Iris pigment epithelial cell (primary cell): ENCODE results near the gene SPAG4.

Experiments used
- DNase-seq: peaks from one replicate; pipeline ENCODE4 v3.0.0-alpha.2; 2011; ENCODE audit warnings: low read depth

SPAG4 gene

GRCh38 chr20:35599776-35600120 is 15.9 kb upstream of the SPAG4 start:
- DNase-seq, result no peak

GRCh38 chr20:35600176-35600992 is 15.2 kb upstream of the SPAG4 start:
- DNase-seq, result no peak

- peak; percentile 76 for DNase-seq
Observed at GRCh38 chr20:35600993-35601973, 14.3 kb upstream of the SPAG4 start.

GRCh38 chr20:35601990-35602389 is 13.6 kb upstream of the SPAG4 start:
- no peak for DNase-seq

- DNase-seq, result no peak
Observed at GRCh38 chr20:35602851-35603495, 12.7 kb upstream of the SPAG4 start.

- DNase-seq, result no peak
Observed at GRCh38 chr20:35603695-35604448, 11.8 kb upstream of the SPAG4 start.

DNA sequence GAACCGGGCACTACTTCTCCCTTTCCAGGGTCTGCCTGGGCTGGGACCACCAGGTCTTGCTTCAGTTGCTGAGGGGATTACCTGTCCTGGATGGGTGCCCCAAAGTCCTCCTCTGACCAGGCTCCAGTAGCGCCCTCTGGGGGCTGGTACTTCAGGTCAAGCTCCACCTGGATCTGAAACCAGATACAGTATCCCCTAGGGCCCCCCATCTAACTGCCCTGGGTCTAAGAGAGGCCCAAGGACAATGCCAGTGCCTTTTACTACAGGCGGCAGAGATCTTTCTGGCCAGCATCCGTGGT is 11.2 kb upstream of the SPAG4 start:
- DNase-seq, result no peak

GRCh38 chr20:35606127-35606526 is 9.5 kb upstream of the SPAG4 start:
- DNase-seq, result no peak

DNA sequence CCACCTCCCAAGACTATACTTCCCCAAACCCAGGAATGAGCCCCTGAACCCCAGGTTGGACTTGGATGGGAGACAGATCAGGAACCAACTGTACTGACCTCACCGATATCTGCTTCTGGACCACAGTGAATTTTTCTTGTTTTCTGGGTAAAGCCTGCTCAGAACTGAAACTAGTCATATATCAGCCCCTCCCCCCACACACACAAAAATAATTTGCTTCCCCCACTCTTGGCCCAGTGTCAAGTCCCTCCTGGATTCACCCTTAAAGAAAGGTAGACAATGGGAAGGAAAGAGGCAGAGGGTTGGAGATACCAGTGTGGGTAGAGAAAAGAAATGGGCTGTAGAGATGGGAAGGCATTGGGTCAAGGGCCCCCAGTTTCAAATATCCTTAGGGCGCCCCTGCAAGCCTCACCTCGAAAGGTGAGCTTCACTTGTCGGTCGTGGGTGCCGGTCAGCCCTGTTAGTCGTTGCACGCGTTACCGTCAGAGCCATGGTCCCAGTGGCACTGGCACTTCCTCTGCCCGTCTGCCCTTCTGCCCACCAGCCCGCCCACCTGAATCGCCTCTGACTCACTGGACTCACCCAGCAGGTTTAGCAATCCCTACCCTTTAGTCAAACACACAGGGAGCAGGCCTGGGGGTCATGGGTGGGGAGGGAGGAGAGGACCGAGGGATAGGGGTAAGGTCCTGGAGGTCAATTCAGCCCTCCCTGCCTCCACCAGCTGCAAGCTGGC is 8.5 kb upstream of the SPAG4 start:
- DNase-seq, result no peak

GRCh38 chr20:35610833-35611427 is 4.7 kb upstream of the SPAG4 start:
- peak; percentile 28 for DNase-seq

GRCh38 chr20:35611482-35611881 is 4.1 kb upstream of the SPAG4 start:
- DNase-seq, result no peak

- DNase-seq, result peak; percentile 91
Observed at GRCh38 chr20:35616465-35617396, 1.1 kb downstream of the SPAG4 start.

DNA sequence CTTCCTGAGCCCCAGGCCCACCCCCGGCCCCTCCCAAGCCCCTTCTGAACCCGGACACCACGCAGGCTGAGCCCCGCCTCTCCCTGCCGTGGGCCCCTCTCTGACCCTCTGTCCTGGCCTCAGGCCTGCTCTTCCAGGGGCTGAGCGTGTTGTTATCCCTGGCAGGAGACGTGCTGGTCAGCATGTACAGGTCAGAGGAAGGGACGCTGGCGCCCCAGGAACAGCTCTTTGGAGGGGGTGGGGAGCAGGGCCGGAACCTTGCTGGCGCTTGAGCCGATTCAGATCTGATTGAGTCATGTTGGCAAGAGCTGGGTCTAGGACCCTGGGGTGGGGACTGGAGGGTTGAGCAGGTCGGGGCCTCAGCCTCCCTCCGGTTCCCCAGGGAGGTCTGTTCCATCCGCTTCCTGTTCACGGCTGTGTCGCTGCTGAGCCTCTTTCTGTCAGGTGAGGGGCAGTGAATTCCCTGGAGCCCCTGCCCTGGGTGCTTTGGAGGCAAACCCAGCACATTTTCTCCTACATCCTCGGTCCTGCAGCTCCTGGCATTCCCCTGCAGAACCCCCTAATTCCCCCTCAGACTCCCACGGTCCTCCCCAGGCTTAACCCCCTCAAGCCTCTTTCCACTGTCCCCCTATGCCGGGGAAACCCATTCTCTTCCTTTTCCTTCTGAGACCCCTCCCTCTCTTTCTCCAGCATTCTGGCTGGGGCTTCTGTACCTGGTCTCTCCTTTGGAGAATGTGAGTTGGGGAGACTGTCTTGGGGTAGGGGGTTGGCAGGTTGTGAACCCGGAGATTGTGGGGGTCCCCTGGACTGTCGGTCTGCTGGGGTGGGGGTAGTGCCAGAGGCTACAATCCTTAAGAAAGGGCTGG is 2.0 kb downstream of the SPAG4 start:
- peak; percentile 66 for DNase-seq

DNA sequence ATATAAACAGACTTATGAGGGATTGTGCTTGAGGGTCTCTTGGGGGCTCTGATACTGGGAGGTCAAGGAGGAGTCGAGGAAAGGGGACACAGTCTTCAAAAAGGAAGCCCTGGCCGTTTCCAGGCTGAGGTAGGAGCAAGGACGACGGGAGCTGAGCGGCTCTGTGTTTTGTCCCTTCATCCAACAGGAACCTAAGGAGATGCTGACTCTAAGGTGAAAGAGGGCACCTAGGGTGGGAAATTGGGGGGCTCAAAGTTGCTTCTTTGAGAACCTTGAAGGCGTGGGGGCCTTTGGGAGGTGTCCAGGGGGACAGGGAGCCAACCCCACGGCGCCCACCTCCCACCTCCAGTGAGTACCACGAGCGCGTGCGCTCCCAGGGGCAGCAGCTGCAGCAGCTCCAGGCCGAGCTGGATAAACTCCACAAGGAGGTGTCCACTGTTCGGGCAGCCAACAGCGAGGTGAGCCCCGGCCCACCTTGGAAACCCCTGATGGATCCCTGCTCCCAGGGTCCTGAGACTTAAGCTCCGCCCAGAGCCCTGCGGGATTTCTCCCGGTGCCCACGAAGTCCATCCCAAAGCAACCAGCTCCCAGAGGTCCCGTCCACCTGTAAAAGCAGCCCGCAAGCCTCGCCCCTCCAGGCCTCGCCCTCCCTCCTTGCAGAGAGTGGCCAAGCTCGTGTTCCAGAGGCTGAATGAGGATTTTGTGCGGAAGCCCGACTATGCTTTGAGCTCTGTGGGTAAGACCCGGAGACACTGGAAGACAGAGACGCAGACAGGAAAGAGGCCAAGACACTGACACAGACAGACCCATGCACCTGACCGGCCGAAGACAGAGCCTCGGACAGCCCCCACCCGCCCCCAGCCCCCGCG is 2.9 kb downstream of the SPAG4 start:
- peak; percentile 48 for DNase-seq

DNA sequence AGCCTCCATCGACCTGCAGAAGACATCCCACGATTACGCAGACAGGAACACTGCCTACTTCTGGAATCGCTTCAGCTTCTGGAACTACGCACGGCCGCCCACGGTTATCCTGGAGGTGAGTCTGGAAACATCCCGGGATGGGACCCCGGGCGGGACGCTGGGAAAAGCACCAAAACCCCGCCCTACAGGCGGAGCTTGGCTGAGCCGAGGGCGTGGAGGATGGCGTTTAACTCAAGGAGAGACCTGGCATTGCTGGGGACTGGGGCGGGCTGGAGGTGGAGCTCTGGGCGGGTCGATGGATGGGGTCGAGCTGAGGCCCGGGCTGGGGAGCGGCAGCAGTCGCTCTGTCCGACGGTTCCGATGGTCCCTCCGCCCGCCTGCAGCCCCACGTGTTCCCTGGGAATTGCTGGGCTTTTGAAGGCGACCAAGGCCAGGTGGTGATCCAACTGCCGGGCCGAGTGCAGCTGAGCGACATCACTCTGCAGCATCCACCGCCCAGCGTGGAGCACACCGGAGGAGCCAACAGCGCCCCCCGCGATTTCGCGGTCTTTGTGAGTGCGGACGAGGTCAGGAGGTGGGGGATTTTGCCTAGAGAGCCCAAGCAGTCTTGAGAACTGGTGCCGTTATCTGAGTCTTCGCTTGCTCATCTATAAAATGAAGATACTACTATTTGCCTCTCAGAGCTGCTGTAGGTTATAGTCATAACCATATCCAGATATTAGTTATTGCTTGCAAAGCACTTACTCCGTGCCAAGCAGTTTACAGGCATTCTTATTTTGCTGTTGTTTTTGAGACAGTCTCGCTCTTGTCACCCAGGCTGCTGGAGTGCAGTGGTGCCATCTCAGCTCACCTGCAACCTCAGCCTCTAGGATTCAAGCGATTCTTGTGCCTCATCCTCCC is 3.8 kb downstream of the SPAG4 start:
- DNase-seq, result peak; percentile 79

DNA sequence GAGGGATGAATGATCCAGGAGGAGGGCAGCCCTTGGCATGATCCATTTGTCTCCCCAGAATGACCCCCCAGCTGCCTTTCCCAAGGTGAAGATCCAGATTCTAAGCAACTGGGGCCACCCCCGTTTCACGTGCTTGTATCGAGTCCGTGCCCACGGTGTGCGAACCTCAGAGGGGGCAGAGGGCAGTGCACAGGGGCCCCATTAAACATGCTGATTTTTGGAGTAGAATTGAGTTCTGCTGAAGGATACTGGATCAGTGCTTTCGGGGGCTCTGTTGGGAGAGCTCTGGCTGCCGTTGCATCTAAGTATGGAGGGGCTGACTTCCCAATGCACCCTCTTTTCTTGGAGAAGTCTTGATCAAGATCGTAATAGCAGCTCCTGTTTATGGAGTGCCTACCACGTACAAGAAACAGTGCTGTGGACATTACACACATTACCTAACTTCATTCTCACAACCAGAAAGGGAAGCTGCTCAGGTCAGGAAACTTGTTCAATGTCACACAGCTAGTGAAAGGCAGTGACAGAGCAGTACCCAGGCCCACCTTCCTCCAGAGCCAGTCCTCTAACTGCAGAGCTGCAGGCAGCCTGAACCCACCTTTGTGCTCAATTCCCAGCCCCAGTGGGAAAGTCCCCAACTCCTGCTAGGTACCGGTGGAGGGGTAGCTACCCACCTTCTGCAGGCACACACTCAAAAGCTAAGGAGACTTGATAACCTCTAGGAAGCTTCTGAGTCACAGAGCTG is 5.4 kb downstream of the SPAG4 start:
- no peak for DNase-seq
